Liver (tissue), 9 donors: ENCODE data around the gene UNC13B. TPM values are rescaled to one million over a fixed set of nuclear protein-coding genes. Genes with fewer than 3 reads are reported as not detected.

Experiments
- DNase-seq: peaks from one replicate; pipeline ENCODE4 v3.0.0-alpha.2; 2017; ENCODE audit warnings: low spot score
- H3K27ac ChIP-seq, 2 donors: one replicate each; pipeline ENCODE4 v1.7.0; 2013; ENCODE audit warnings: inconsistent platforms in 2 of 2, low read length in 2 of 2, control low read depth in 1 of 2, low read depth in 1 of 2, mild to moderate bottlenecking in 1 of 2
- H3K27me3 ChIP-seq, 4 donors: one replicate each; pipeline versions ENCODE4 v1.6.1 to v1.7.0; 2013; ENCODE audit warnings: low read length in 3 of 4, inconsistent platforms in 1 of 4, mild to moderate bottlenecking in 1 of 4, moderate library complexity in 1 of 4; ENCODE audit not compliant: control insufficient read depth in 4 of 4, insufficient read depth in 4 of 4
- H3K36me3 ChIP-seq, 4 donors: one replicate each; pipeline versions ENCODE4 v1.6.1 to v1.7.0; 2013; ENCODE audit warnings: low read length in 3 of 4, mild to moderate bottlenecking in 3 of 4, low read depth in 1 of 4, moderate library complexity in 1 of 4; ENCODE audit not compliant: control insufficient read depth in 4 of 4, insufficient read depth in 3 of 4
- H3K4me1 ChIP-seq, 4 donors: one replicate each; pipeline versions ENCODE4 v1.6.1 to v1.7.0; 2013; ENCODE audit warnings: low read length in 3 of 4, mild to moderate bottlenecking in 3 of 4, moderate library complexity in 1 of 4; ENCODE audit not compliant: control insufficient read depth in 4 of 4, insufficient read depth in 4 of 4
- H3K4me3 ChIP-seq, 3 donors: one replicate each; pipeline versions ENCODE4 v1.6.1 to v1.7.0; 2013; ENCODE audit warnings: low read length in 3 of 3, control low read depth in 1 of 3, low read depth in 1 of 3, mild to moderate bottlenecking in 1 of 3
- H3K9ac ChIP-seq, 2 donors: one replicate each; pipeline ENCODE4 v1.7.0; 2013; ENCODE audit warnings: low read length in 2 of 2, mild to moderate bottlenecking in 2 of 2, moderate library complexity in 2 of 2, control low read depth in 1 of 2, low read depth in 1 of 2
- H3K9me3 ChIP-seq, 4 donors: one replicate each; pipeline versions ENCODE4 v1.6.1 to v1.7.0; 2013; ENCODE audit warnings: low read length in 3 of 4; ENCODE audit not compliant: control insufficient read depth in 4 of 4
- CTCF ChIP-seq: fragments of 150-350 bp; IDR thresholded peaks from 2 replicates; pipeline ENCODE4 v1.5.1; 2017; ENCODE audit warnings: improper control_type of control experiment, low read depth, low read length; ENCODE audit not compliant: missing input control
- EGR1 ChIP-seq, 2 donors: IDR thresholded peaks; 2 replicates each; pipeline ENCODE4 v1.6.1; 2016 to 2018; ENCODE audit warnings: antibody characterized with exemption in 2 of 2, low read depth in 2 of 2
- FOXA1 ChIP-seq: IDR thresholded peaks from 2 replicates; pipeline ENCODE4 v1.6.1; 2016; ENCODE audit warnings: antibody characterized with exemption
- FOXA2 ChIP-seq: IDR thresholded peaks from 2 replicates; pipeline ENCODE4 v1.6.1; 2016; ENCODE audit warnings: antibody characterized with exemption
- GABPA ChIP-seq, 2 donors: IDR thresholded peaks in 1 of 2; conservative IDR thresholded peaks in 1 of 2; 2 replicates each; pipeline ENCODE4 v1.6.1; 2016; ENCODE audit warnings: antibody characterized with exemption in 2 of 2, mild to moderate bottlenecking in 1 of 2, moderate library complexity in 1 of 2
- HNF4A ChIP-seq, 2 donors: conservative IDR thresholded peaks; 2 replicates each; pipeline ENCODE4 v1.6.1; 2016; ENCODE audit warnings: antibody characterized with exemption in 2 of 2, mild to moderate bottlenecking in 2 of 2
- HNF4G ChIP-seq: IDR thresholded peaks from 2 replicates; pipeline ENCODE4 v1.6.1; 2016; ENCODE audit warnings: antibody characterized with exemption
- NR2F2 ChIP-seq: IDR thresholded peaks from 2 replicates; pipeline ENCODE4 v1.6.1; 2016; ENCODE audit warnings: antibody characterized with exemption
- RAD21 ChIP-seq, 2 donors: IDR thresholded peaks; 2 replicates each; pipeline ENCODE4 v1.6.1; 2016; ENCODE audit warnings: antibody characterized with exemption in 2 of 2, mild to moderate bottlenecking in 2 of 2
- RXRA ChIP-seq, 2 donors: IDR thresholded peaks; 2 replicates each; pipeline ENCODE4 v1.6.1; 2017 to 2018; ENCODE audit warnings: antibody characterized with exemption in 2 of 2, mild to moderate bottlenecking in 1 of 2
- SP1 ChIP-seq: IDR thresholded peaks from 2 replicates; pipeline ENCODE4 v1.6.1; 2018; ENCODE audit warnings: antibody characterized with exemption, mild to moderate bottlenecking
- TAF1 ChIP-seq: conservative IDR thresholded peaks from 2 replicates; pipeline ENCODE4 v1.6.1; 2016; ENCODE audit warnings: antibody characterized with exemption, mild to moderate bottlenecking
- YY1 ChIP-seq: IDR thresholded peaks from 2 replicates; pipeline ENCODE4 v1.6.1; 2016; ENCODE audit warnings: antibody characterized with exemption, mild to moderate bottlenecking
- WGBS: extraction: QIAGEN DNeasy Blood & Tissue Kit; methylation state at CpG from one replicate; pipeline ENCODE4 v1.1.7; 2013; 5-methylcytosine and 5-hydroxymethylcytosine counted together
- polyA plus RNA-seq, 2 donors: library from polyadenylated mRNA; stranded (reverse) in 1 of 2; unstranded in 1 of 2; fragments of 200-250 nt in 1 of 2; fragments of >200 nt in 1 of 2; fragmentation: Nextera tagmentation in 1 of 2; extraction: Ambion mirVana in 1 of 2; gene quantifications; one replicate each; pipeline versions ENCODE4 v1.2.1 to v1.2.3, GENCODE V29; 2013 to 2015
- total RNA-seq, 2 donors: library from RNA; depleted of rRNA; stranded (reverse); fragments of >200 nt; gene quantifications; one replicate each; pipeline ENCODE4 v1.2.3, GENCODE V29; 2014
- TF ChIP-seq, protein P1 (sequence below): IDR thresholded peaks from 2 replicates; pipeline ENCODE4 v1.6.1; 2016; ENCODE audit warnings: antibody characterized with exemption
- TF ChIP-seq, protein P2 (sequence below): IDR thresholded peaks from 2 replicates; pipeline ENCODE4 v1.6.1; 2016; ENCODE audit warnings: antibody characterized with exemption, mild to moderate bottlenecking
- TF ChIP-seq, protein P3 (sequence below): IDR thresholded peaks from 2 replicates; pipeline ENCODE4 v1.6.1; 2016; ENCODE audit warnings: antibody characterized with exemption
- donor health status: healthy.
- donor health status: healthy.
- donor health status: healthy.
- donor health status: healthy.
- donor health status: healthy.

UNC13B gene
- total and polyA plus RNA-seq, 4 donors: 5.5 to 25.7 (median 11.9) TPM

DNA sequence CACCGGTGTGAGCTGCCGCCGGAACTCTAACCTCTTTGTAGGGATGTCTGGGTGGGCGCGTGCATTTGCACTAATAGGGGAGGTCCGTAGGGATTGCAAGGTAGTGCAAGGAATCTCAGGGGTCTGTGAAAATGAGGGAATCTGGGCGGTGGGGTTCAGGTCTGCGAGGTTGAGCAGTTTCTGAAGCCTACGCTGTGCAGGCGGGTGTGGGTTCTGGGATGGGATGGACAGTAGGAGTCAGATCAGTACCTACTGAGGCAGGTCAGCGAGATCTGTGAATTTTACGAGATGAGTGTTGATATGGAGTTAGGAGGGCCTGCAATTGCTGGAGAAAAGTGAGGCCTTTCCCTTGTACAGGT is 45.3 kb upstream of the UNC13B start:
- WGBS: under 1% methylated on average over 12 of the region's 12 CpGs
- H3K9me3 ChIP-seq: no peaks in the 10 kb centered on the region
- TF ChIP-seq FOXA1: peak; percentile 1
- TF ChIP-seq FOXA2: no peak
- TF ChIP-seq GABPA (IDR thresholded peaks at IDR 0.05 in 1 of 2, conservative IDR thresholded peaks at IDR 0.05 in 1 of 2): no peak
- TF ChIP-seq CTCF: no peak
- TF ChIP-seq, protein P1, sequence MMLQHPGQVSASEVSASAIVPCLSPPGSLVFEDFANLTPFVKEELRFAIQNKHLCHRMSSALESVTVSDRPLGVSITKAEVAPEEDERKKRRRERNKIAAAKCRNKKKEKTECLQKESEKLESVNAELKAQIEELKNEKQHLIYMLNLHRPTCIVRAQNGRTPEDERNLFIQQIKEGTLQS: no peak
- TF ChIP-seq, protein P2, sequence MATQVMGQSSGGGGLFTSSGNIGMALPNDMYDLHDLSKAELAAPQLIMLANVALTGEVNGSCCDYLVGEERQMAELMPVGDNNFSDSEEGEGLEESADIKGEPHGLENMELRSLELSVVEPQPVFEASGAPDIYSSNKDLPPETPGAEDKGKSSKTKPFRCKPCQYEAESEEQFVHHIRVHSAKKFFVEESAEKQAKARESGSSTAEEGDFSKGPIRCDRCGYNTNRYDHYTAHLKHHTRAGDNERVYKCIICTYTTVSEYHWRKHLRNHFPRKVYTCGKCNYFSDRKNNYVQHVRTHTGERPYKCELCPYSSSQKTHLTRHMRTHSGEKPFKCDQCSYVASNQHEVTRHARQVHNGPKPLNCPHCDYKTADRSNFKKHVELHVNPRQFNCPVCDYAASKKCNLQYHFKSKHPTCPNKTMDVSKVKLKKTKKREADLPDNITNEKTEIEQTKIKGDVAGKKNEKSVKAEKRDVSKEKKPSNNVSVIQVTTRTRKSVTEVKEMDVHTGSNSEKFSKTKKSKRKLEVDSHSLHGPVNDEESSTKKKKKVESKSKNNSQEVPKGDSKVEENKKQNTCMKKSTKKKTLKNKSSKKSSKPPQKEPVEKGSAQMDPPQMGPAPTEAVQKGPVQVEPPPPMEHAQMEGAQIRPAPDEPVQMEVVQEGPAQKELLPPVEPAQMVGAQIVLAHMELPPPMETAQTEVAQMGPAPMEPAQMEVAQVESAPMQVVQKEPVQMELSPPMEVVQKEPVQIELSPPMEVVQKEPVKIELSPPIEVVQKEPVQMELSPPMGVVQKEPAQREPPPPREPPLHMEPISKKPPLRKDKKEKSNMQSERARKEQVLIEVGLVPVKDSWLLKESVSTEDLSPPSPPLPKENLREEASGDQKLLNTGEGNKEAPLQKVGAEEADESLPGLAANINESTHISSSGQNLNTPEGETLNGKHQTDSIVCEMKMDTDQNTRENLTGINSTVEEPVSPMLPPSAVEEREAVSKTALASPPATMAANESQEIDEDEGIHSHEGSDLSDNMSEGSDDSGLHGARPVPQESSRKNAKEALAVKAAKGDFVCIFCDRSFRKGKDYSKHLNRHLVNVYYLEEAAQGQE: no peak
- TF ChIP-seq, protein P3, sequence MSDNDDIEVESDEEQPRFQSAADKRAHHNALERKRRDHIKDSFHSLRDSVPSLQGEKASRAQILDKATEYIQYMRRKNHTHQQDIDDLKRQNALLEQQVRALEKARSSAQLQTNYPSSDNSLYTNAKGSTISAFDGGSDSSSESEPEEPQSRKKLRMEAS: no peak
- H3K9ac ChIP-seq: peak overlapping the region; percentile 61 to 71
- no peak for DNase-seq
- H3K27me3 ChIP-seq: no peaks in the 10 kb centered on the region
- H3K4me3 ChIP-seq: peak overlapping the region; percentile 57 to 81 (median 72)
- peaks cover 11 to 48% (median 35%) of the 10 kb centered on the region in 4 donors for H3K4me1 ChIP-seq
- no peaks in the 10 kb centered on the region for H3K36me3 ChIP-seq
- H3K27ac ChIP-seq: peak overlapping the region; percentile 89 to 93

- 16% methylated on average over 30 of the region's 30 CpGs for WGBS
- peak overlapping the region; percentile 89 to 93 for H3K27ac ChIP-seq
- H3K4me1 ChIP-seq: peaks cover 8 to 45% (median 31%) of the 10 kb centered on the region in 4 donors
- peak; percentile 87 for DNase-seq
- no peaks in the 10 kb centered on the region for H3K27me3 ChIP-seq
- peak overlapping the region; percentile 57 to 81 (median 72) for H3K4me3 ChIP-seq
- H3K9me3 ChIP-seq: no peaks in the 10 kb centered on the region
- TF ChIP-seq NR2F2 (peak; percentile 17), YY1 (peak; percentile 66), TAF1 (no peak), EGR1 (IDR thresholded peaks at IDR 0.05; ENCODE audit: low read depth in 2 of 2) (no peak), FOXA1 (no peak), RAD21 (IDR thresholded peaks at IDR 0.05) (peak; percentile 93 to 96), RXRA (IDR thresholded peaks at IDR 0.05) (peak; percentile 16 to 56), CTCF (peak; percentile 98), HNF4A (conservative IDR thresholded peaks at IDR 0.05) (peak in 1 of 2 donors; percentile 17), SP1 (no peak), FOXA2 (no peak), HNF4G (no peak)
- TF ChIP-seq, protein P1: no peak
- TF ChIP-seq, protein P2: no peak
- TF ChIP-seq, protein P3: no peak
- H3K9ac ChIP-seq: peak overlapping the region; percentile 61 to 74
- H3K36me3 ChIP-seq: no peaks in the 10 kb centered on the region
These were observed 44.8 kb upstream of the UNC13B start for GRCh38 chr9:35116898-35117551.
